Measurements from ENCODE around the gene KAT5. TPM values are rescaled to one million over a fixed set of nuclear protein-coding genes. Genes with fewer than 3 reads are reported as not detected.
A peak's percentile ranks its signal among the peaks of the same experiment; 100 is the strongest.

KAT5 gene
- total and polyA plus RNA-seq, 10 of the 15 experiments (the other 5 are each of a cell fraction or from before 2014, with no cell fraction given), result 3.4 to 66.1 (median 46.3) TPM

DNA sequence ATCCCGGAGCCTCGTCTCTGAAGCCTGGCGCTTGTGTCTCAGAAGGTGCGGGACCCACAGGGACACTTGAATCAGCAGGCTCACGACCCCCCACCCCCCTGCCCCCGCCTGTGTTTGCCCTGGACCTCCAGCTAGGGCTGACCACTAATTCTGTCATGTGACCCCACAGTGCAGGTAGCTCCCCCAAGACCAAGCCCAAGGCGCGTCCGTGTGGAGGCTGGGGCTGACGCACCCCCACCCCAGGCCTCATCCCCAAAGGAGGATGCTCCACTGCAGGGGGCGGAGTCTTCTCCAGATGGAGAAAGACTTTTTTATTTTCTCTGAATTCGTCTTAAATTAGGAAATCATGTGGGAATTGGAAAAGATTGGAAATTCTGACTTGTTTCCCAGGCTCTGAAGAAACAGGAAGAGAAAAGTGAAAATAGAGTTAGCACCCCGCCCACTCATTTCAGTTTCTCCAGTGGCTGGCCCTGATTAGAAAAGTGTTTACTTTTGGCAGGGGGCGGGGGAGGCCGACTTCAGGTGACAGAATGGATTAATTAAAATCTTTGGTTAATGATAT is 48.3 kb upstream of the KAT5 start (continued):
- TF ChIP-seq, protein P1, sequence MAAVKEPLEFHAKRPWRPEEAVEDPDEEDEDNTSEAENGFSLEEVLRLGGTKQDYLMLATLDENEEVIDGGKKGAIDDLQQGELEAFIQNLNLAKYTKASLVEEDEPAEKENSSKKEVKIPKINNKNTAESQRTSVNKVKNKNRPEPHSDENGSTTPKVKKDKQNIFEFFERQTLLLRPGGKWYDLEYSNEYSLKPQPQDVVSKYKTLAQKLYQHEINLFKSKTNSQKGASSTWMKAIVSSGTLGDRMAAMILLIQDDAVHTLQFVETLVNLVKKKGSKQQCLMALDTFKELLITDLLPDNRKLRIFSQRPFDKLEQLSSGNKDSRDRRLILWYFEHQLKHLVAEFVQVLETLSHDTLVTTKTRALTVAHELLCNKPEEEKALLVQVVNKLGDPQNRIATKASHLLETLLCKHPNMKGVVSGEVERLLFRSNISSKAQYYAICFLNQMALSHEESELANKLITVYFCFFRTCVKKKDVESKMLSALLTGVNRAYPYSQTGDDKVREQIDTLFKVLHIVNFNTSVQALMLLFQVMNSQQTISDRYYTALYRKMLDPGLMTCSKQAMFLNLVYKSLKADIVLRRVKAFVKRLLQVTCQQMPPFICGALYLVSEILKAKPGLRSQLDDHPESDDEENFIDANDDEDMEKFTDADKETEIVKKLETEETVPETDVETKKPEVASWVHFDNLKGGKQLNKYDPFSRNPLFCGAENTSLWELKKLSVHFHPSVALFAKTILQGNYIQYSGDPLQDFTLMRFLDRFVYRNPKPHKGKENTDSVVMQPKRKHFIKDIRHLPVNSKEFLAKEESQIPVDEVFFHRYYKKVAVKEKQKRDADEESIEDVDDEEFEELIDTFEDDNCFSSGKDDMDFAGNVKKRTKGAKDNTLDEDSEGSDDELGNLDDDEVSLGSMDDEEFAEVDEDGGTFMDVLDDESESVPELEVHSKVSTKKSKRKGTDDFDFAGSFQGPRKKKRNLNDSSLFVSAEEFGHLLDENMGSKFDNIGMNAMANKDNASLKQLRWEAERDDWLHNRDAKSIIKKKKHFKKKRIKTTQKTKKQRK (IDR thresholded peaks at IDR 0.05; ENCODE audit: low read depth, low read length), result no peak
- TF ChIP-seq JUNB (IDR thresholded peaks at IDR 0.05) (no peak), BHLHE40 (IDR thresholded peaks at IDR 0.05; ENCODE audit: borderline replicate concordance in 1 of 2, low read depth in 2 of 2, low read length in 1 of 2) (peak; percentile 11 to 31; a peak in 2 of 4 replicates), NBN (IDR thresholded peaks at IDR 0.05) (no peak; the same call in none of the 2 replicates), BACH1 (IDR thresholded peaks at IDR 0.05; ENCODE audit: borderline replicate concordance) (peak; percentile 48), STAT3 (IDR thresholded peaks at IDR 0.05; ENCODE audit: low read depth, low read length) (no peak), TAF1 (IDR thresholded peaks at IDR 0.05; ENCODE audit: borderline replicate concordance, low read depth, low read length) (no peak), SPI1 (IDR thresholded peaks at IDR 0.05; ENCODE audit: borderline replicate concordance, insufficient read depth, low read depth, low read length) (peak; percentile 68; the same call in 1 of the 2 replicates), TCF7 (IDR thresholded peaks at IDR 0.05; ENCODE audit: borderline replicate concordance) (no peak), RELA (IDR thresholded peaks at IDR 0.05; ENCODE audit: borderline replicate concordance, partially characterized antibody) (peak; percentile 14), MEF2A (IDR thresholded peaks at IDR 0.05; ENCODE audit: insufficient read depth, low read depth, low read length) (no peak), EZH2 (IDR thresholded peaks at IDR 0.05; ENCODE audit: borderline replicate concordance, control insufficient read depth, low read depth, low read length) (no peak), FOXK2 (IDR thresholded peaks at IDR 0.05) (peak; percentile 47; the same call in 1 of the 2 replicates), ZNF217 (IDR thresholded peaks at IDR 0.05) (no peak), RCOR1 (conservative IDR thresholded peaks at IDR 0.05; ENCODE audit: low read depth, low read length) (no peak), ESRRA (IDR thresholded peaks at IDR 0.05; ENCODE audit: low read length) (no peak), SUPT20H (IDR thresholded peaks at IDR 0.05; ENCODE audit: borderline replicate concordance, control insufficient read depth, low read depth, low read length) (no peak), NFXL1 (IDR thresholded peaks at IDR 0.05; ENCODE audit: borderline replicate concordance) (no peak), PAX8 (IDR thresholded peaks at IDR 0.05) (no peak), POLR2AphosphoS2 (IDR thresholded peaks at IDR 0.05; ENCODE audit: low read depth, low read length) (no peak), ZNF384 (IDR thresholded peaks at IDR 0.05; ENCODE audit: borderline replicate concordance, low read depth, low read length) (no peak), IKZF2 (IDR thresholded peaks at IDR 0.05) (peak; percentile 97 to 98), TCF12 (IDR thresholded peaks at IDR 0.05; ENCODE audit: low read depth, low read length) (no peak)
- TF ChIP-seq, protein P2, sequence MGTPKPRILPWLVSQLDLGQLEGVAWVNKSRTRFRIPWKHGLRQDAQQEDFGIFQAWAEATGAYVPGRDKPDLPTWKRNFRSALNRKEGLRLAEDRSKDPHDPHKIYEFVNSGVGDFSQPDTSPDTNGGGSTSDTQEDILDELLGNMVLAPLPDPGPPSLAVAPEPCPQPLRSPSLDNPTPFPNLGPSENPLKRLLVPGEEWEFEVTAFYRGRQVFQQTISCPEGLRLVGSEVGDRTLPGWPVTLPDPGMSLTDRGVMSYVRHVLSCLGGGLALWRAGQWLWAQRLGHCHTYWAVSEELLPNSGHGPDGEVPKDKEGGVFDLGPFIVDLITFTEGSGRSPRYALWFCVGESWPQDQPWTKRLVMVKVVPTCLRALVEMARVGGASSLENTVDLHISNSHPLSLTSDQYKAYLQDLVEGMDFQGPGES (IDR thresholded peaks at IDR 0.05), result no peak
- TF ChIP-seq, protein P3, sequence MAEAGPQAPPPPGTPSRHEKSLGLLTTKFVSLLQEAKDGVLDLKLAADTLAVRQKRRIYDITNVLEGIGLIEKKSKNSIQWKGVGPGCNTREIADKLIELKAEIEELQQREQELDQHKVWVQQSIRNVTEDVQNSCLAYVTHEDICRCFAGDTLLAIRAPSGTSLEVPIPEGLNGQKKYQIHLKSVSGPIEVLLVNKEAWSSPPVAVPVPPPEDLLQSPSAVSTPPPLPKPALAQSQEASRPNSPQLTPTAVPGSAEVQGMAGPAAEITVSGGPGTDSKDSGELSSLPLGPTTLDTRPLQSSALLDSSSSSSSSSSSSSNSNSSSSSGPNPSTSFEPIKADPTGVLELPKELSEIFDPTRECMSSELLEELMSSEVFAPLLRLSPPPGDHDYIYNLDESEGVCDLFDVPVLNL (IDR thresholded peaks at IDR 0.05; ENCODE audit: low read depth, low read length), result no peak
- TF ChIP-seq, protein P4, sequence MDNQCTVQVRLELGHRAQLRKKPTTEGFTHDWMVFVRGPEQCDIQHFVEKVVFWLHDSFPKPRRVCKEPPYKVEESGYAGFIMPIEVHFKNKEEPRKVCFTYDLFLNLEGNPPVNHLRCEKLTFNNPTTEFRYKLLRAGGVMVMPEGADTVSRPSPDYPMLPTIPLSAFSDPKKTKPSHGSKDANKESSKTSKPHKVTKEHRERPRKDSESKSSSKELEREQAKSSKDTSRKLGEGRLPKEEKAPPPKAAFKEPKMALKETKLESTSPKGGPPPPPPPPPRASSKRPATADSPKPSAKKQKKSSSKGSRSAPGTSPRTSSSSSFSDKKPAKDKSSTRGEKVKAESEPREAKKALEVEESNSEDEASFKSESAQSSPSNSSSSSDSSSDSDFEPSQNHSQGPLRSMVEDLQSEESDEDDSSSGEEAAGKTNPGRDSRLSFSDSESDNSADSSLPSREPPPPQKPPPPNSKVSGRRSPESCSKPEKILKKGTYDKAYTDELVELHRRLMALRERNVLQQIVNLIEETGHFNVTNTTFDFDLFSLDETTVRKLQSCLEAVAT (IDR thresholded peaks at IDR 0.05), result no peak; the same call in 1 of the 2 replicates

Measured in GM12878 (cell line).